WERI-Rb-1 (cell line): Measurements from ENCODE around the gene SNAP91.
A peak's percentile ranks its signal among the peaks of the same experiment; 100 is the strongest.
"Not testable (repeated sequence)": the region's sequence is repeated elsewhere in the genome, so short reads cannot be mapped to it uniquely, and the experiment has no call there.

Experiments used
- DNase-seq: peaks from one replicate; pipeline ENCODE4 v3.0.0-alpha.2; 2020
- H3K27ac ChIP-seq: fragments of 250-450 bp; sonication (Bioruptor Pico); 2 replicates; pipeline ENCODE4 v1.5.1; 2020; ENCODE audit warnings: mild to moderate bottlenecking, moderate library complexity
- H3K27me3 ChIP-seq: fragments of 250-450 bp; sonication (Bioruptor Pico); 2 replicates; pipeline ENCODE4 v1.5.1; 2021; ENCODE audit warnings: mild to moderate bottlenecking, low read depth, moderate library complexity; ENCODE audit not compliant: insufficient read depth, severe bottlenecking
- H3K36me3 ChIP-seq: fragments of 250-450 bp; sonication (Bioruptor Pico); 2 replicates; pipeline ENCODE4 v1.5.1; 2020; ENCODE audit warnings: mild to moderate bottlenecking, moderate library complexity
- H3K4me3 ChIP-seq: 2 replicates; pipeline ENCODE4 v1.5.1; 2011; ENCODE audit warnings: low read depth, mild to moderate bottlenecking, control low read depth, low read length
- H3K9me3 ChIP-seq: fragments of 250-450 bp; sonication (Bioruptor Pico); 2 replicates; pipeline ENCODE4 v1.5.1; 2021; ENCODE audit warnings: mild to moderate bottlenecking, moderate library complexity; ENCODE audit not compliant: severe bottlenecking
- TF ChIP-seq, protein P1 (sequence below): IDR thresholded peaks from 2 replicates; pipeline ENCODE4 v1.5.1; 2011; ENCODE audit warnings: low read depth, mild to moderate bottlenecking, control low read depth, inconsistent platforms, low read length

The SNAP91 gene

DNA sequence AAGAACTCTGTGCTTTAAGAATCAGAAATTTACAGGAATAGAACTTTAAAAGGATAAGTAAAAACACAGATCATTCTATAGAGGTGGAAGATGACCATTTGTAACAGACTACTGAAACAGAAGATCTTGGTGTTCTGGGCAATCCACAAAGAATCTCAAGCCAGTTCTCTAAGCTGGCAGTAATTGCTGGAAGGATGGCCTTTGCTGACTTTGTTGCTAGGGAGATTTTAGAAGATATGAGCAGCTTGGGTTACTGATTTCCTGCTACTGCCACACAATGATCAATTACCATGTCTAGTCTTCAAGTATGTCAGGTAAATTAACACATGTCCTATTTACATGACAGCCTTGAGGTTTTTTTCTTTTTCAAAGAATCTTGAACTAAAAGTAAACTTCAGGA lies 31.1 kb downstream of the SNAP91 start:
- Histone ChIP-seq H3K4me3 (no peak overlapping the region), H3K27ac (no peak overlapping the region), H3K27me3 (no peaks in the 10 kb centered on the region), H3K36me3 (no peaks in the 10 kb centered on the region), H3K9me3 (no peaks in the 10 kb centered on the region)
- TF ChIP-seq, protein P1, sequence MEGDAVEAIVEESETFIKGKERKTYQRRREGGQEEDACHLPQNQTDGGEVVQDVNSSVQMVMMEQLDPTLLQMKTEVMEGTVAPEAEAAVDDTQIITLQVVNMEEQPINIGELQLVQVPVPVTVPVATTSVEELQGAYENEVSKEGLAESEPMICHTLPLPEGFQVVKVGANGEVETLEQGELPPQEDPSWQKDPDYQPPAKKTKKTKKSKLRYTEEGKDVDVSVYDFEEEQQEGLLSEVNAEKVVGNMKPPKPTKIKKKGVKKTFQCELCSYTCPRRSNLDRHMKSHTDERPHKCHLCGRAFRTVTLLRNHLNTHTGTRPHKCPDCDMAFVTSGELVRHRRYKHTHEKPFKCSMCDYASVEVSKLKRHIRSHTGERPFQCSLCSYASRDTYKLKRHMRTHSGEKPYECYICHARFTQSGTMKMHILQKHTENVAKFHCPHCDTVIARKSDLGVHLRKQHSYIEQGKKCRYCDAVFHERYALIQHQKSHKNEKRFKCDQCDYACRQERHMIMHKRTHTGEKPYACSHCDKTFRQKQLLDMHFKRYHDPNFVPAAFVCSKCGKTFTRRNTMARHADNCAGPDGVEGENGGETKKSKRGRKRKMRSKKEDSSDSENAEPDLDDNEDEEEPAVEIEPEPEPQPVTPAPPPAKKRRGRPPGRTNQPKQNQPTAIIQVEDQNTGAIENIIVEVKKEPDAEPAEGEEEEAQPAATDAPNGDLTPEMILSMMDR: no peak
- DNase-seq: no peak

DNA sequence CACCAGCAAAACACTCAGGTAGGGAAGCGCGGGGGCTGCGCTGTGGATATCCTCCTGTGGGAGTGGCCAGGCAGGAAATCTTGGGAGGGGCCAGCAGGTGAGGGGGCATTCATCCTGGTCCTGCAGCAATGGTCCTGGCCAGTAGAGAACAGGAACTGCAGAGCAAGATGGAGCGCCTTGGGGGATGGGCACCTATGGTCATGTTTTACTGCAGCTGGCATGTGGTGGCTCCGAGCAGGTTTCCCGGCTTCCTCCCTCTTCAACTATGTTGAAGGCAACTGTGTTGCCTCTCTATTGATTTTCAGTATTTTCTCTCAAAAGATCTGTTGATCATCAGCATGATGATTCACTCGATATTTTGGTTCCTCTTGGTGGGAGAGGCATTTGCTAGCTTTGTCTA lies 70.9 kb downstream of the SNAP91 start:
- no peak overlapping the region for H3K27ac ChIP-seq
- no peaks in the 10 kb centered on the region for H3K9me3 ChIP-seq
- no peaks in the 10 kb centered on the region for H3K27me3 ChIP-seq
- H3K36me3 ChIP-seq: no peaks in the 10 kb centered on the region
- no peak for DNase-seq
- H3K4me3 ChIP-seq: no peak overlapping the region
- TF ChIP-seq, protein P1: no peak

DNA sequence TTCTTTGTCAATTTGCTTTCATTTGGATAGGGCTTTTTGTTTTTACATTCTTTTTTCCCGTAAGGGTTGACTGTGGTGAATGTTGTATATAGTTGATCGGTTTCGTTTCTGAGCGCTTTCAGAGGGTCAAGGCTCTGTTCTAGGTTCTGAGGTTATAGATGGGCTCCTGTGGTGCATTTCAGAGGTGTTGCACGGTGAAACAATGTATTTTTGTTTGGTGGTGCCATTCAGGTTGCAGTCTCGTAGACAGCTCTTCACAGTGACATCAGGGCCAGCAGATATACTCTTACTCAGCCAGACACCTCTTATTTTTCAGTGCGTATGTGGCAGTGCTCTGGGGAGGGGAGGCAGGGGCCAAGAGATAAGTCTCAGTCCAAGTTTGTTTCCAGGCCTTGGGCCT lies 72.1 kb downstream of the SNAP91 start:
- Histone ChIP-seq H3K27ac (no peak overlapping the region), H3K27me3 (no peaks in the 10 kb centered on the region), H3K36me3 (no peaks in the 10 kb centered on the region), H3K4me3 (no peak overlapping the region), H3K9me3 (no peaks in the 10 kb centered on the region)
- TF ChIP-seq, protein P1: no peak
- DNase-seq: no peak

DNA sequence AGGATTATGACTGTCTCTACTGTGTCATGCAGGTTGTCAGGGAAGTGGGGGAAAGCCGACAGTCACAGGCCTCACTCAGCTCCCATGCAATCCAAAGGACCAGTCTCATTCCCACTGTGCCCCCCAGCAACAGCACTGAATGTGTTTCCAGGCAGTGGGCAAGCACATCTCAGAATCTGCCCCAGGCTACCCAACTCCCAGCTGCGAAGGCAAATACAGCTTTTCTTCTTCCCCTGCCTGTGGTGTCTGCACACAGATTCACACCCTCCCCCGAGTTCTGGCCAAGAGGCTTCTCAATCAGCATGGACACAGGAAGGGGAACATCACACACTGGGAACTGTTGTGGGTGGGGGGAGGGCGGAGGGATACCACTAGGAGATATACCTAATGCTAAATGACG lies 75.3 kb downstream of the SNAP91 start:
- H3K36me3 ChIP-seq: no peaks in the 10 kb centered on the region
- TF ChIP-seq, protein P1: no peak
- H3K4me3 ChIP-seq: no peak overlapping the region
- H3K27ac ChIP-seq: no peak overlapping the region
- no peaks in the 10 kb centered on the region for H3K27me3 ChIP-seq
- peak; percentile 8 for DNase-seq
- no peaks in the 10 kb centered on the region for H3K9me3 ChIP-seq

DNA sequence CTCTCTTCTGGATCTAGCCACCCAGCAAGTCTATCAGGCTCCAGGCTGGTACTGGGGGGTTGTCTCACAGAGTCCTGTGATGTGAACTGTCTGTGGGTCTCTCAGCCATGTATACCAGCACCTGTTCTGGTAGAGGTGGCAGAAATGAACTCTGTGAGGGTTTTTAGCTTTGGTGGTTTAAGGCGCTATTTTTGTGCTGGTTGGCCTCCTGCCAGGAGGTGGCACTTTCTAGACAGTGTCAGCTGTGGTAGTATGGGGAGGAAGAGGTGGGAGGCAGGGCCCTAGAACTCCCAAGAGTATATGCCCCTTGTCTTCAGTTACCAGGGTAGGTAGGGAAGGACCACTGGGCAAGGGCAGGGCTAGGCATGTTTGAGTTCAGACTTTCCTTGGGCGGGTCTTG lies 75.8 kb downstream of the SNAP91 start:
- H3K4me3 ChIP-seq: no peak overlapping the region
- H3K36me3 ChIP-seq: no peaks in the 10 kb centered on the region
- TF ChIP-seq, protein P1: no peak
- no peak overlapping the region for H3K27ac ChIP-seq
- H3K9me3 ChIP-seq: no peaks in the 10 kb centered on the region
- DNase-seq: no peak
- H3K27me3 ChIP-seq: no peaks in the 10 kb centered on the region

DNA sequence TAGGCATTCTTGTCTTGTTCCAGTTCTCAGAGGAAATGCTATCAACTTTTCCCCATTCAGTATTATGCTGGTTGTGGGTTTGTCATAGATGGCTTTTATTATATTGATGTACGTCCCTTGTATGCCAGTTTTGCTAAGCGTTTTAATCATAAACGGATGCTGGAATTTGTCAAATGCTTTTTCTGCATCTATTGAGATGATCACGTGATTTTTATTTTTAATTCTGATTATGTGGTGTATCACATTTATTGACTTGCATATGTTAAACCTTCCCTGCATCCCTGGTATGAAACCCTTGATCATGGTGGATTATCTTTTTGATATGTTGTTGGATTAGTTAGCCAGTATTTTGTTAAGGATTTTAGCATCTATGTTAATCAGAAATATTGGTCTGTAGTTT lies 79.0 kb downstream of the SNAP91 start:
- H3K36me3 ChIP-seq, H3K27me3 ChIP-seq, H3K4me3 ChIP-seq, DNase-seq, H3K9me3 ChIP-seq, H3K27ac ChIP-seq: not testable (repeated sequence)
